ENCODE data around the gene OPRM1.

The OPRM1 gene

DNA sequence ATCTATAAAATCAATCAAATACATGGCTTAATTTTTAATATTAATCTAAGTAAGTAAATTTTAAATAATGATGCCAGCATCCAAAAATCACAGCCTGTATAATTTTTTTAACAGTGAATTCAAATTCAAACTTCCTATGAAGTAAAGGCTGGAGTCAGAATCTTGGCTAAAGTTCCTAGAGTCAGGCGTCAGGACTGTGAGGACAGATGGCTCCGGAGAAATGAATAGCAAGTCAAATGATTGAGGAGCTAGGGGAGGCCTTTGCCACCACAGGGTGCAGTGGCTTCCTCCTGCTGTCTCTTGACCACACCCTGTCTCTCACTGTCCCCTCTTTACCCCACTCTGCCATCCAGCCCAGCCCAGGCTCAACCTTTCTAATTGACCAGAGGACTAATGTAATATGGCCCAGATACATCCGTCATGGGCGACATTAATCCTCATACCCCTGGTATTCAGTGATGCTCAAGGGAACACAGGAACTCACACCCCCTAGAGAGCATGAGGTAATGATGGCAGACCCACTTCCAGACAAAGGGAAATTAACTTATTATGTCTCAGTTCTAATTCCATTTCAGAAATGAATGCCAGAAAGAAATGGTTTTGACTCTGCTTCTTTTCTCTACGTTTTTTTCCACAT lies 53.4 kb downstream of the OPRM1 start:
- no peaks in the 10 kb centered on the region for H3K27me3 ChIP-seq (ENCODE audit: control insufficient read depth, insufficient read depth, low read length)
- H3K4me3 ChIP-seq (ENCODE audit: low read length), result no peak overlapping the region
- no peak overlapping the region for H3K9ac ChIP-seq (ENCODE audit: low read depth, low read length)
- no peaks in the 10 kb centered on the region for H3K9me3 ChIP-seq (replicated peaks; ENCODE audit: low read length)
- H3K36me3 ChIP-seq (ENCODE audit: insufficient read depth, low read length), result no peaks in the 10 kb centered on the region
- H3K4me2 ChIP-seq (ENCODE audit: low read length), result no peak overlapping the region
- H3K4me1 ChIP-seq (ENCODE audit: control insufficient read depth, insufficient read depth, low read length), result no peaks in the 10 kb centered on the region

DNA sequence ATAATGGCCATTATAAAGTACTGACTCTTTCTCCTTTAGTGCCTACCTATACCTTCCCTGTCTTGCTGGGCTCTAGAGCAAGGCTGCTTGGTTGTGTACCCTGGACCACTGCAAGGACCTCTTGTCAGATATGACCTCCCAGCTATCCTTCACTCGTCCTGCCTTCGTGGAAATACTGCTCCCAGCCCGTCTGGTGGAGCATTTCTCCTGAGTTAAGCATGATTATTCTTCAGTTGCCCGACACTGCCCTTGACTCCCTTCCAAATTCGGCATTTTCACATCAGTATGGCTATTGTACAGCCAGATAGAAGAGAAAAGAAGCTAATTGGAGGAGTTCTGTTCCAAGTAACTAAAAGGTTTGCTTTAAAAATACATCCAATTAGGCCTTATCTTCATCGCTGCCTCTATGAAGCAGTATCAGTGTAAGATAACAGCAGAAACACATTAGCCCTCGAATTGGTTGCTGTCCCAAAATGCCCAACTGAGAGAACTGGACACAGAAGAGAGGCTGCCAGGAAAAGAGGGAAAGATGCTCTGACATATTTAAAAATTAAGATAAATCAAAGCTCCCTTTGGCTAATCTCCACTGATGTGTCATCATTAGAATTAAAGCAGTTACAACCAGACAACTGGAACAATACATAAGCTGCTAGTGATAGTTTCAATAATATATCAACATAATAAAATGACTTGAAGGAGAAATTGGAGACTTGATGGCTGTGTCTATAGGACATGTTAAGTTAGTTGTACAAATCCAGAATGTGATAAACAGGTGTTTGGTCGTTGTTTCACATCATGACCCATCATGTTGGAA lies 54.4 kb downstream of the OPRM1 start:
- H3K4me2 ChIP-seq (ENCODE audit: low read length), result no peak overlapping the region
- H3K36me3 ChIP-seq (ENCODE audit: insufficient read depth, low read length), result no peaks in the 10 kb centered on the region
- no peak overlapping the region for H3K9ac ChIP-seq (ENCODE audit: low read depth, low read length)
- H3K27me3 ChIP-seq (ENCODE audit: control insufficient read depth, insufficient read depth, low read length), result no peaks in the 10 kb centered on the region
- no peak overlapping the region for H3K4me3 ChIP-seq (ENCODE audit: low read length)
- no peaks in the 10 kb centered on the region for H3K4me1 ChIP-seq (ENCODE audit: control insufficient read depth, insufficient read depth, low read length)
- H3K9me3 ChIP-seq (replicated peaks; ENCODE audit: low read length), result no peaks in the 10 kb centered on the region

DNA sequence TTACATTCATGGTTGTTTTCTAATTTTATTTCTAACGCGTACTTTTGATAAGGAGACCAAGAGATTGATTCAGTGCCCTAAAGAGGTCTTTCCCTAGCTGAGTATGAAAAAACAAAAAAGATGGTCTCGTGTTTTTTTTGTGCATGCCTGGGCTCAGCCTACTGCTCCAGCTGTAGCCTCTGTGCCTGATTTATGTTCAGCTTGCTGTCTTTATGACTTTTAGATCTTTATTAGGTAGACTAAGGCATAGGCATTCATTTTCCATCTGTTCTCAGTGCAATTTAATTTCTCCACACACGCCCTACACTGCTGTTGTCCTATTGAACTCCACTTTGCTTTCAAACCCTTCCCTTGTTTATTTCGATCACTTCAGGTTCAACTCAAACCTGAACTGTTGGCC lies 56.5 kb downstream of the OPRM1 start:
- no peaks in the 10 kb centered on the region for H3K9me3 ChIP-seq (replicated peaks; ENCODE audit: low read length)
- H3K36me3 ChIP-seq (ENCODE audit: insufficient read depth, low read length), result no peaks in the 10 kb centered on the region
- no peak overlapping the region for H3K9ac ChIP-seq (ENCODE audit: low read depth, low read length)
- H3K4me2 ChIP-seq (ENCODE audit: low read length), result no peak overlapping the region
- no peaks in the 10 kb centered on the region for H3K27me3 ChIP-seq (ENCODE audit: control insufficient read depth, insufficient read depth, low read length)
- no peak overlapping the region for H3K4me3 ChIP-seq (ENCODE audit: low read length)
- no peaks in the 10 kb centered on the region for H3K4me1 ChIP-seq (ENCODE audit: control insufficient read depth, insufficient read depth, low read length)

DNA sequence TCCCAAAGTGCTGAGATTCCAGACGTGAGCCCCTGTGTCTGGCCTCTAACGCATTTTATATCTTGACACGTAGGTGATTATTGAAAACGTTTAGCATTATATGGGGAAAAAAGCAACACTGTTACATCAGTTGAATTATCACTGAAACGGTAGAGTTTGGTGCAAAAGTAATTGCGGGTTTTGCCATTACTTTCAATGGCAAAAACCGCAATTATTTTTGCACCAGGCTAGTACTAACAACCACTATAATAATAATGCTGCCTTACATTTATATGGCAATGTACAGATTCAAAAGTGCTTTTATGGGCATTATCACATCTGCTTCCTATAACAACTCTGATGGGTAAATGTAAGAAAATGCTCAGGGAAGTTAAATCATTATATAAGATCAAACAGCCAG lies 57.3 kb downstream of the OPRM1 start:
- Histone ChIP-seq H3K4me3 (ENCODE audit: low read length) (no peak overlapping the region), H3K27me3 (ENCODE audit: control insufficient read depth, insufficient read depth, low read length) (no peaks in the 10 kb centered on the region), H3K36me3 (ENCODE audit: insufficient read depth, low read length) (no peaks in the 10 kb centered on the region), H3K4me1 (ENCODE audit: control insufficient read depth, insufficient read depth, low read length) (no peaks in the 10 kb centered on the region), H3K4me2 (ENCODE audit: low read length) (no peak overlapping the region), H3K9ac (ENCODE audit: low read depth, low read length) (no peak overlapping the region), H3K9me3 (replicated peaks; ENCODE audit: low read length) (no peaks in the 10 kb centered on the region)

DNA sequence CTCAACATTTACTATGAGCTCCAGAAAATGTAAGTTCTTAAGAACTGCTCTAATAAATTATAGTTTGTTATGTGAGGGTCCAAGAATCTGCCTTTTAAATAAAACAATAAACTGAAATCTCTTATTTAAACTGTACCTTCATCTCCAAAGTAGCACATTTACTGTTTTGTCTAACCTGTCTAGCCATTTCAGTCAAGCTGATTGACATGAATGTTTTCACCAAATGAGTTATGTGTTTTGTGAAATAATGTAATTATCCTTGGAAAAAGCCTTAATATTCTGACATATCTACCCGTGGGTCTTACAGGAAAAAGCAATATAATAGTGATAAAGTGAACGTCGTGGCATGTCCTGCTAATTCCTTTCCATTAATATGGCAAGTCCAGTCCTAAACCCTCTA lies 57.8 kb downstream of the OPRM1 start:
- Histone ChIP-seq H3K4me3 (ENCODE audit: low read length) (no peak overlapping the region), H3K4me2 (ENCODE audit: low read length) (no peak overlapping the region), H3K9me3 (replicated peaks; ENCODE audit: low read length) (no peaks in the 10 kb centered on the region), H3K36me3 (ENCODE audit: insufficient read depth, low read length) (no peaks in the 10 kb centered on the region), H3K27me3 (ENCODE audit: control insufficient read depth, insufficient read depth, low read length) (no peaks in the 10 kb centered on the region), H3K4me1 (ENCODE audit: control insufficient read depth, insufficient read depth, low read length) (no peaks in the 10 kb centered on the region), H3K9ac (ENCODE audit: low read depth, low read length) (no peak overlapping the region)

DNA sequence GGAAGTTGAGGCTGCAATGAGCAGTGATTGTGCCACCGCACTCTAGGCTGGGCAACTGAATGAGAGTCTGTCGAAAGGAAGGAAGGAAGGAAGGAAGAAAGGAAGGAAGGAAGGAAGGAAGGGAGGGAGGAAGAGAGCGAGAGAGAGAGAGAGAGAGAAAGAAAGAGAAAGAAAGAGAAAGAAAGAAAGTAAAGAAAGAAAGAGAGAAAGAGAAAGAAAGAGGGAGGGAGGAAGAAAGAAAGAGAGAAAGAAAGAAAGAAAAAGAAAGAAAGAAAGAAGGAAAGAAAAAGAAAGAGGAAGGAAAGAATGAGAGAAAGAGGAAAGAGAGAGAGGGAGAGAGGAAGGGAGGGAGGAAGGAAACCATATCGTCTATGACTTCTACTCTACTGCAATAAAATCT lies 60.2 kb downstream of the OPRM1 start:
- no peaks in the 10 kb centered on the region for H3K27me3 ChIP-seq (ENCODE audit: control insufficient read depth, insufficient read depth, low read length)
- no peaks in the 10 kb centered on the region for H3K9me3 ChIP-seq (replicated peaks; ENCODE audit: low read length)
- no peak overlapping the region for H3K4me3 ChIP-seq (ENCODE audit: low read length)
- H3K4me2 ChIP-seq (ENCODE audit: low read length), result no peak overlapping the region
- no peaks in the 10 kb centered on the region for H3K36me3 ChIP-seq (ENCODE audit: insufficient read depth, low read length)
- no peaks in the 10 kb centered on the region for H3K4me1 ChIP-seq (ENCODE audit: control insufficient read depth, insufficient read depth, low read length)
- no peak overlapping the region for H3K9ac ChIP-seq (ENCODE audit: low read depth, low read length)

DNA sequence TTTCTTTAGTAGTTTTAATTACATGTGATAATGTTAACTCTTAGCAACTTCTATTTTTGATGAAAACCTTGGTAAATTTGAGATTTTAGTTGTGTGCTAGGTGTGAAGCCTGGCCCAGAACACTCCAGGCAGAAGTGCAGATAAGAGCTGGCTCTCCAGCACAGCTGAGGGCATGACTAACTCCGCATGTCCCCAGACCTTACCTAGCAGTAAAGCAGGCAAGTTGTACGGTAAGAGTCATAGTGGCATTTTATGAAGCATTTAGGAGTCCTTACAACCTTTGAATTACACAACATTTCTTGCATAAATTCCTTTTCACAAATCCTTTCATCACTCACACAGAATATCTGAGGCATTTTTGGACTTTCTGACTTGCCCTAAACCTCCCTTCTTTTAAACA lies 67.2 kb downstream of the OPRM1 start:
- no peak overlapping the region for H3K4me3 ChIP-seq (ENCODE audit: low read length)
- no peaks in the 10 kb centered on the region for H3K36me3 ChIP-seq (ENCODE audit: insufficient read depth, low read length)
- no peak overlapping the region for H3K4me2 ChIP-seq (ENCODE audit: low read length)
- H3K9me3 ChIP-seq (replicated peaks; ENCODE audit: low read length), result no peaks in the 10 kb centered on the region
- no peak overlapping the region for H3K9ac ChIP-seq (ENCODE audit: low read depth, low read length)
- no peaks in the 10 kb centered on the region for H3K4me1 ChIP-seq (ENCODE audit: control insufficient read depth, insufficient read depth, low read length)
- no peaks in the 10 kb centered on the region for H3K27me3 ChIP-seq (ENCODE audit: control insufficient read depth, insufficient read depth, low read length)

DNA sequence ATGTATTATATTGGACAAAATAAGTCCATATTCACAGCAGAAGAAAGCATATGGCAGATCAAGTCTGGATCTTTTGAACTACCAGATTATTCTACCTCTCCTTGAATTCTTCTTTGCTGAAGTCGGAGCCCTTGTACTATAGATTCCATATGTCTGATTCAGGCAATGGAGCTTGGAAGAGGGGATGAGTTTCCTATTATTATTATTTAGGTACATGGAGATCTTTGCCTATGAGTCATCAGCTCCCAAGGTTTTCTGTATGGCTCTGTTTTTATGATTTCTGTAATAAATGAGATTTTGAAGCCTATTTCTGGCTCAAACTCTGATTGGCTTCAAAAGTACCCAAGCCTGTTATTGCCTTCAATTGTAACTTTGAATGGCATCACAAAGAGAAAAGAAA lies 72.0 kb downstream of the OPRM1 start:
- Histone ChIP-seq H3K4me2 (ENCODE audit: low read length) (no peak overlapping the region), H3K27me3 (ENCODE audit: control insufficient read depth, insufficient read depth, low read length) (no peaks in the 10 kb centered on the region), H3K36me3 (ENCODE audit: insufficient read depth, low read length) (no peaks in the 10 kb centered on the region), H3K9me3 (replicated peaks; ENCODE audit: low read length) (no peaks in the 10 kb centered on the region), H3K9ac (ENCODE audit: low read depth, low read length) (no peak overlapping the region), H3K4me3 (ENCODE audit: low read length) (no peak overlapping the region), H3K4me1 (ENCODE audit: control insufficient read depth, insufficient read depth, low read length) (no peaks in the 10 kb centered on the region)

DNA sequence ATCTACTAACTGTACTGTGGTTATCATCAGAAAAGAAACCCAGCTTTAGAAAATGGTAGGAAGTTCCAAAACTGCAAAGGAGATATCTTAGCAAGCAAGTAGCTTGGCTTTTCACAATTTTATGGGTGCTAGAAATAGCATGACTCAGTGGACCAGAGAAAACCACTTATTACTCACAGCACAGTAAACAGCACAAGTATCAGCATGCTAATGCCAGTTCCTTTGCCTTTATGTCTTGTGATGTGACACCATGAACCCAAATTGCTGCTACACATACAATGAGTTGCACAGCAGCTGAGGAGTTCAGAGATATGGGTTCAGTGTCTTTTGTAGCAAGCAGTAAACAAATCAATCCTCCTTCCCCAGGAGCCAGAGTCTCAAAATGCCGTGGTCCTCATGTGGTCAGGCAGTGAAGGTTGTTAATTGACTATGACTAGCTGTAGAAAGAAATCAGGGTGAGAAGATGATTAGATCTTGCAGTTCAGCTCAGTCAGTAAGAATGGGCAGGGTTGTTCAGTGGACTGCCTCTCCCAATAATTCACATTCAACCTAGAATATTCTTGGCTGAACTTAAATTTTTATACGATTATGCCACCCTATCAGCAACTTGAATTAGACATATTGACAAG lies 73.3 kb downstream of the OPRM1 start:
- H3K4me2 ChIP-seq (ENCODE audit: low read length), result no peak overlapping the region
- no peaks in the 10 kb centered on the region for H3K4me1 ChIP-seq (ENCODE audit: control insufficient read depth, insufficient read depth, low read length)
- no peaks in the 10 kb centered on the region for H3K9me3 ChIP-seq (replicated peaks; ENCODE audit: low read length)
- H3K9ac ChIP-seq (ENCODE audit: low read depth, low read length), result no peak overlapping the region
- H3K27me3 ChIP-seq (ENCODE audit: control insufficient read depth, insufficient read depth, low read length), result no peaks in the 10 kb centered on the region
- no peaks in the 10 kb centered on the region for H3K36me3 ChIP-seq (ENCODE audit: insufficient read depth, low read length)
- H3K4me3 ChIP-seq (ENCODE audit: low read length), result no peak overlapping the region

DNA sequence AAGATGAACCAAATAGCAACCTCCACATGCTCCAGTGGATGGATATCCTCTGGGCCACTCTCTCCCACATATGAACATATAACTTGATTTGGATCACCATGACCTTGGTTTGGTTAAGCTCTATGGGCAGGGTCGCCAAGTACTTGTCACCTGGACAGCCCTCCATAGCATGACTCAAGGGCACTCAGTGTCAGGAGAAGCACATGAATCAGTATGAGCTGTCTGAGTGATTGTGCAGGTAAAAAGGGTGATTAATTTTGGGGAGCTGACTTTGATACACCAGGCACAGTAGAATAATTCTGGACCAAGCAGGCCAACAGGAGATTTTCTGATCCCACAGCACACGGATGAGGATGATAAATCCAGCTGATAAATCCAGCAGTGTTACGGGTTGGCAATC lies 74.4 kb downstream of the OPRM1 start:
- H3K36me3 ChIP-seq (ENCODE audit: insufficient read depth, low read length), result no peaks in the 10 kb centered on the region
- no peak overlapping the region for H3K4me2 ChIP-seq (ENCODE audit: low read length)
- H3K27me3 ChIP-seq (ENCODE audit: control insufficient read depth, insufficient read depth, low read length), result no peaks in the 10 kb centered on the region
- H3K4me1 ChIP-seq (ENCODE audit: control insufficient read depth, insufficient read depth, low read length), result no peaks in the 10 kb centered on the region
- no peaks in the 10 kb centered on the region for H3K9me3 ChIP-seq (replicated peaks; ENCODE audit: low read length)
- H3K4me3 ChIP-seq (ENCODE audit: low read length), result no peak overlapping the region
- H3K9ac ChIP-seq (ENCODE audit: low read depth, low read length), result no peak overlapping the region

DNA sequence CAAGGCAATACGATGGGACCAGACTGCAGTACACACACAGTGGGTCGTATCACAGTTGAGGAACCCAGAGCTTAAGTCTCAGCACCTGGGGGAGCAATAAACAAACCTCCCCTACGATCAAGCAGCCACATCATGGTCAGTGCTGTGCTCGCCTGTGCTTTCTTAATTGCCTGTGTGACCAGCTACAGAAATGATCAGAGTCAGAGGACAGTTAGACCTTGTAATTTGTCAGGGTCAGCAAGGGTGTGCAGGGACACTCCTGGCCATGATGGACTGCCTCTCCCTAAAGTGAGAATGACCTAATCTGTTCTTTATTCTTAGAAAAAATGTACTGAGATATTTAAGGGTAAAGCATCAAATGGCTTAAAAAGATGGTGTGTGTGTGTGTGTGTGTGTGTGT lies 78.4 kb downstream of the OPRM1 start:
- H3K4me1 ChIP-seq (ENCODE audit: control insufficient read depth, insufficient read depth, low read length), result no peaks in the 10 kb centered on the region
- no peaks in the 10 kb centered on the region for H3K9me3 ChIP-seq (replicated peaks; ENCODE audit: low read length)
- no peaks in the 10 kb centered on the region for H3K27me3 ChIP-seq (ENCODE audit: control insufficient read depth, insufficient read depth, low read length)
- H3K4me2 ChIP-seq (ENCODE audit: low read length), result no peak overlapping the region
- H3K36me3 ChIP-seq (ENCODE audit: insufficient read depth, low read length), result no peaks in the 10 kb centered on the region
- no peak overlapping the region for H3K9ac ChIP-seq (ENCODE audit: low read depth, low read length)
- no peak overlapping the region for H3K4me3 ChIP-seq (ENCODE audit: low read length)

Measured in skeletal muscle satellite cell (primary cell).